Uterus (tissue), 4 donors: ENCODE data around the gene NDUFB8. TPM values are rescaled to one million over a fixed set of nuclear protein-coding genes. Genes with fewer than 3 reads are reported as not detected.

Experiments
- DNase-seq, 2 donors: peaks; one replicate each; pipeline ENCODE4 v3.0.0-alpha.2; 2019 to 2020
- H3K27ac ChIP-seq, 2 donors: fragments of 200-600 bp; sonication (generic); 1 replicate in 1 of 2; 2 replicates in 1 of 2; pipeline ENCODE4 v1.5.1; 2016 to 2018
- H3K27me3 ChIP-seq, 2 donors: fragments of 200-600 bp; sonication (generic); one replicate each; pipeline ENCODE4 v1.5.1; 2018 to 2019; ENCODE audit warnings: control low read depth in 1 of 2
- H3K36me3 ChIP-seq, 2 donors: fragments of 200-600 bp; sonication (generic); one replicate each; pipeline ENCODE4 v1.5.1; 2019; ENCODE audit warnings: control low read depth in 1 of 2
- H3K4me1 ChIP-seq, 2 donors: fragments of 200-600 bp; sonication (generic); one replicate each; pipeline ENCODE4 v1.5.1; 2018 to 2019; ENCODE audit warnings: control low read depth in 1 of 2
- H3K4me3 ChIP-seq, 2 donors: fragments of 200-600 bp; sonication (generic); 1 replicate in 1 of 2; 2 replicates in 1 of 2; pipeline ENCODE4 v1.5.1; 2018 to 2019; ENCODE audit warnings: mild to moderate bottlenecking in 1 of 2
- H3K9me3 ChIP-seq, 2 donors: fragments of 200-600 bp; sonication (generic); one replicate each; pipeline ENCODE4 v1.5.1; 2019; ENCODE audit warnings: control low read depth in 1 of 2
- POLR2A ChIP-seq, 2 donors: fragments of 450-650 bp; IDR thresholded peaks; one replicate each; pipeline ENCODE4 v1.6.1; 2016; ENCODE audit warnings: antibody characterized with exemption in 2 of 2, mild to moderate bottlenecking in 1 of 2, moderate library complexity in 1 of 2
- intact Hi-C: fragments of 100-400 bp; cut with DNase I; formaldehyde crosslinking; loops from one replicate; pipeline ENCODE4 v1.15.1; 2023; ENCODE audit warnings: low total_unique reads
- total RNA-seq, 4 donors: library from RNA; depleted of rRNA in 3 of 4; stranded (reverse); fragments of >200 nt in 3 of 4; gene quantifications; one replicate each; pipeline versions ENCODE4 v1.1.0 to v1.2.4, GENCODE V29; 2014 to 2023
- TF ChIP-seq, protein P1 (sequence below), 4 experiments: fragments of 200-600 bp in 2 of 4; fragments of 450-650 bp in 2 of 4; sonication (generic) in 2 of 4; IDR thresholded peaks; one replicate each; pipeline ENCODE4 v1.5.1; 2016 to 2019; ENCODE audit warnings: antibody characterized with exemption in 4 of 4, mild to moderate bottlenecking in 2 of 4, moderate library complexity in 1 of 4
- donor health status: DM: yes; HTN: yes; CAD: no.

NDUFB8 gene
- total RNA-seq, 4 donors from 2014 or later: 78.3 to 134 (median 111) TPM

DNA sequence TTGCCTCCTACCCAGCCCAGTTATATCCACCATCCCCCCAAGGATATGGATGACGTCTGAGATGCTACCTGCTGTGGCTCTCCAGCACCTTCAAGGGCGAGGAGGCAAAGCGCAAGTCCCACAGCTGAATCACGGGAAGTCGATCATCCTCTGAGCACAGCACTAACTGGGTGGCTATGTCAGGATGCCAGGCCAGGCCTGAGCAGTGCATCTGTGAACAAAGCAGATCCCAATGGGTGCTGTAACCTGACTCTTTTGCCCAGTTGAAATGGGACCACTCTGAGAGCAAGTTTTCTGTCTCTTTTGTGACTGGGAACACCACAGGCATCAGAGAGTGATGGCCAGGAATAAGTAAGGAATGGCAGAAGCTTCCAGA, 22.3 kb downstream of the NDUFB8 start:
- H3K36me3 ChIP-seq: no peaks in the 10 kb centered on the region
- no peak for DNase-seq
- no peak for TF ChIP-seq POLR2A (IDR thresholded peaks at IDR 0.05)
- TF ChIP-seq, protein P1, sequence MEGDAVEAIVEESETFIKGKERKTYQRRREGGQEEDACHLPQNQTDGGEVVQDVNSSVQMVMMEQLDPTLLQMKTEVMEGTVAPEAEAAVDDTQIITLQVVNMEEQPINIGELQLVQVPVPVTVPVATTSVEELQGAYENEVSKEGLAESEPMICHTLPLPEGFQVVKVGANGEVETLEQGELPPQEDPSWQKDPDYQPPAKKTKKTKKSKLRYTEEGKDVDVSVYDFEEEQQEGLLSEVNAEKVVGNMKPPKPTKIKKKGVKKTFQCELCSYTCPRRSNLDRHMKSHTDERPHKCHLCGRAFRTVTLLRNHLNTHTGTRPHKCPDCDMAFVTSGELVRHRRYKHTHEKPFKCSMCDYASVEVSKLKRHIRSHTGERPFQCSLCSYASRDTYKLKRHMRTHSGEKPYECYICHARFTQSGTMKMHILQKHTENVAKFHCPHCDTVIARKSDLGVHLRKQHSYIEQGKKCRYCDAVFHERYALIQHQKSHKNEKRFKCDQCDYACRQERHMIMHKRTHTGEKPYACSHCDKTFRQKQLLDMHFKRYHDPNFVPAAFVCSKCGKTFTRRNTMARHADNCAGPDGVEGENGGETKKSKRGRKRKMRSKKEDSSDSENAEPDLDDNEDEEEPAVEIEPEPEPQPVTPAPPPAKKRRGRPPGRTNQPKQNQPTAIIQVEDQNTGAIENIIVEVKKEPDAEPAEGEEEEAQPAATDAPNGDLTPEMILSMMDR (IDR thresholded peaks at IDR 0.05): no peak

DNA sequence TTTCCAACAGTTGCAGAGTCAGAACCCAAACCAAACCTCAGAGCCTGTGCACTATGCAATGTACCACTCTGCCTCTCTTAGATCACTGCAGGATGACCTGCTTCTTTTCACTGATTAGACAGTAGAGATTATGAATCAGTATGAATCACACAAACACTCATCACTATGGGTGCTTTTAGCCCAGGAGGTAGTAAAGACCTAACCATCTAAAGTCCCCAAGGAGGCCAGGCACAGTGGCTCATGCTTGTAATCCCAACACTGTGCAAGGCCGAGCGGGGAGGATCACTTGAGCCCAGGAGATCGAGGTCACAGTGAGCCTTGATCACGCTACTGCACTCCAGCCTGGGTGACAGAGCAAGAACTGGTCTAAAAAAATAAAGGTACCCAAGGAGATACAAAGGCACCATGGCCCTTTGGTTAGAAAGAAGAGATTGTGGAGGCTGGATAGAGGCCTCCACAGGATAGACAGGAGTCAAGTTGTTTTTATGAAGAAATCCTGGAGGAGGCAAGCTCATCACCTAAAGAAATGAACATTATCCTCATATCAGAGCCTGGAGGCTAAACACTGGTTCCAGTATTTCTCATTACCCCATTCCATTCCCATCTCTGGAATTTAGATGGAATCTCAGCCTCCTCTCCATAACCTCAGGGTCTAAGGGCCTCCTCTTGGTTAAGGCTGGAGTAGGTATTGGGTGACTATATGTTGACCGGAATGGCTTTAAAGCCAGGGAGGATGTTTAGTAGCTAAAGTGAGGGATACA, 22.9 kb downstream of the NDUFB8 start:
- Histone ChIP-seq H3K4me1 (no peaks in the 10 kb centered on the region), H3K4me3 (no peak overlapping the region), H3K27me3 (no peaks in the 10 kb centered on the region), H3K9me3 (no peaks in the 10 kb centered on the region), H3K36me3 (no peaks in the 10 kb centered on the region), H3K27ac (no peak overlapping the region)
- intact Hi-C loops: no loop called here
- TF ChIP-seq, protein P1 (IDR thresholded peaks at IDR 0.05): no peak
- no peak for DNase-seq

More for the DNA sequence above, 22.3 kb downstream of the NDUFB8 start:
- Histone ChIP-seq H3K9me3 (no peaks in the 10 kb centered on the region), H3K27ac (no peak overlapping the region), H3K27me3 (no peaks in the 10 kb centered on the region), H3K4me3 (no peak overlapping the region), H3K4me1 (no peaks in the 10 kb centered on the region)
- intact Hi-C loops: no loop called here

DNA sequence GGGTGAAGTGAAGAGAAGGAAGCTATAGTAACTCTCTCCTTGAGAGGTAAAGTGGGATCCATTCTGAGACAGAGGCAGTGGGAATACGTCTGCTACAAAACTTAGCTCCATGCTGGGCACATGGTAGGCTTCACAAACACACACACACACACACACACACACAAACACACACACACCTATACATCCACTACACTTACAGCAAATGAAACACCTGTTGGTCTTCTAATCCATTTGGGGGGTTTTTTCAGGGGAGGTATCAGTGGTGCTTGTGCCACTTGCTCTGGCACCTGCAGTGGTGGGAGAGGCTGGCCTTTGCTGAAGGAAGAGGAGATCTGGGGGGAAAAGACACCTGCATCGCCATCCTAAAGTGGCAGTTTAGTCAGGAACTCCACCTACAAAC, 24.5 kb downstream of the NDUFB8 start:
- intact Hi-C loops: no loop called here
- DNase-seq: no peak
- Histone ChIP-seq H3K4me3 (no peak overlapping the region), H3K27me3 (no peaks in the 10 kb centered on the region), H3K27ac (no peak overlapping the region), H3K4me1 (no peaks in the 10 kb centered on the region), H3K36me3 (no peaks in the 10 kb centered on the region), H3K9me3 (no peaks in the 10 kb centered on the region)
- TF ChIP-seq, protein P1 (IDR thresholded peaks at IDR 0.05): no peak
- TF ChIP-seq POLR2A (IDR thresholded peaks at IDR 0.05): no peak

DNA sequence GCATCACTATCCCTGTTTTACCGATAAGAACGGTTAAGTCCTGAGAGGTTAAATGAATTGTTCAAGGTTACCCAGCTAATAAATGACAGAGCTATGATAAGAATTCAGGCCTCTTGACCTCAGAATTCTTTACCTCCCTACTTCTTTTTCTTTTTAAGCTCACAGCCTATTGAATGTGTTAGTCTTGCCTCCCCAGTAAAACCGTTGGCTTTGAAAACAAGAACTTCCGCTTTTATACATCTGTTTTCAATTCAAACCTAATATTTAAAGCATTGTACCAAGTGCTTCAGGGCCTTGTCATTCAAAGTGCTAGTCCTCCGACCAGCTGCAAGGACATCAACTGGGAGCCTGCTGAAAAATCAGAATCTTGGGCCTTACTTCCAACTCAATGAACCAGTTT, 25.6 kb downstream of the NDUFB8 start:
- H3K36me3 ChIP-seq: no peaks in the 10 kb centered on the region
- no peak for DNase-seq

DNA sequence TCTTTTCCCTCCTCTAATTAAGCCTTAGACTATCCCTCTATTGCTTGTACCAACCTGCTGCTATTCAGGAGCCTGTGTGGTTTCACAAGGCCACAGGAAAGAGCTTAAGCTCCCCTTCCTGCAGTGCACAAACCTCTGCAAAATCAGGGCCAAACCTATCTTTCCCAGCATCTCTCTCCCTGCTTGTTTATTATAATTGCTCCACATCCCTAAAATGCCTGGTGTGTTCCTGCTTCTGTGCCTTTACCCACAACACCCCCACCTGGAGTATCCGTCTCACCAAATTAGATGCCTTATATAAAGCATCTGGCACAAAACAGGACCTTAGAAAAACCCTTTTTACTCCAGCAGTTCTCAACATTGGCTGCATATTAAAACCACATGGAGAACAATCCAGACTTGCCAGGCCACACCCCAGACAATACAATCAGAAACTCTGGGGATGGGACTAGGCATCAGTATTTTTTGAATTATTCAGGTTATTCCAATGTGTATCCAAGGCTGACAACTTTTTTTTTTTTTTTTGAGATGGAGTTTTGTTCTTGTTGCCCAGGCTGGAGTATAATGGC, 26.7 kb downstream of the NDUFB8 start:
- no peak for DNase-seq
- no peak for TF ChIP-seq POLR2A (IDR thresholded peaks at IDR 0.05)
- TF ChIP-seq, protein P1 (IDR thresholded peaks at IDR 0.05): no peak
- Histone ChIP-seq H3K27ac (no peak overlapping the region), H3K27me3 (no peaks in the 10 kb centered on the region), H3K36me3 (no peaks in the 10 kb centered on the region), H3K9me3 (no peaks in the 10 kb centered on the region), H3K4me1 (no peaks in the 10 kb centered on the region), H3K4me3 (no peak overlapping the region)
- intact Hi-C loops: no loop called here

More for the DNA sequence above, 25.6 kb downstream of the NDUFB8 start:
- Histone ChIP-seq H3K9me3 (no peaks in the 10 kb centered on the region), H3K4me3 (no peak overlapping the region), H3K4me1 (no peaks in the 10 kb centered on the region), H3K27me3 (no peaks in the 10 kb centered on the region), H3K27ac (no peak overlapping the region)
- intact Hi-C loops: no loop called here
- no peak for TF ChIP-seq POLR2A (IDR thresholded peaks at IDR 0.05)
- TF ChIP-seq, protein P1 (IDR thresholded peaks at IDR 0.05): no peak
